Loucy (cell line): ENCODE data around the gene MAP3K7CL.

ENCODE experiments used
- H2AFZ ChIP-seq: fragments of 200-600 bp; sonication (generic); 2 replicates; pipeline ENCODE4 v1.6.0; 2016; ENCODE audit warnings: antibody characterized with exemption, mild to moderate bottlenecking, low read length, moderate library complexity
- H3F3A ChIP-seq: fragments of 200-600 bp; 2 replicates; pipeline ENCODE4 v1.6.0; 2016; ENCODE audit warnings: antibody characterized with exemption, low read depth, mild to moderate bottlenecking
- H3K27me3 ChIP-seq: fragments of 200-600 bp; sonication (generic); 2 replicates; pipeline ENCODE4 v1.6.1; 2014; ENCODE audit warnings: low read length, mild to moderate bottlenecking; ENCODE audit not compliant: insufficient read depth, poor library complexity, severe bottlenecking
- H3K36me3 ChIP-seq: fragments of 200-600 bp; sonication (generic); 2 replicates; pipeline ENCODE4 v1.6.1; 2016; ENCODE audit warnings: low read length; ENCODE audit not compliant: insufficient read depth
- H3K4me1 ChIP-seq: fragments of 200-600 bp; sonication (generic); 2 replicates; pipeline ENCODE4 v1.5.1; 2014; ENCODE audit warnings: low read length, mild to moderate bottlenecking; ENCODE audit not compliant: insufficient read depth, poor library complexity, severe bottlenecking
- H3K4me2 ChIP-seq: fragments of 200-600 bp; sonication (generic); 2 replicates; pipeline ENCODE4 v1.6.0; 2014; ENCODE audit warnings: antibody characterized with exemption, low read length, low read depth, mild to moderate bottlenecking; ENCODE audit not compliant: poor library complexity, severe bottlenecking
- H3K4me3 ChIP-seq: fragments of 200-600 bp; sonication (generic); 2 replicates; pipeline ENCODE4 v1.5.1; 2014; ENCODE audit warnings: low read length, mild to moderate bottlenecking, mixed read lengths; ENCODE audit not compliant: poor library complexity, severe bottlenecking
- H3K79me2 ChIP-seq: fragments of 200-600 bp; sonication (generic); 2 replicates; pipeline ENCODE4 v1.6.1; 2014; ENCODE audit warnings: low read length; ENCODE audit not compliant: insufficient read depth
- H3K9ac ChIP-seq: fragments of 200-600 bp; sonication (generic); 2 replicates; pipeline ENCODE4 v1.6.0; 2014; ENCODE audit warnings: mild to moderate bottlenecking, low read depth, low read length, moderate library complexity; ENCODE audit not compliant: poor library complexity, severe bottlenecking
- H3K9me2 ChIP-seq: fragments of 200-600 bp; sonication (generic); replicated peaks from 2 replicates; pipeline ENCODE4 v1.6.1; 2016; ENCODE audit warnings: low read depth, low read length, mixed read lengths
- H3K9me3 ChIP-seq: fragments of 200-600 bp; sonication (generic); 2 replicates; pipeline ENCODE4 v1.6.1; 2014; ENCODE audit warnings: mild to moderate bottlenecking, antibody characterized with exemption, low read length, low read depth; ENCODE audit not compliant: insufficient read depth
- H4K20me1 ChIP-seq: fragments of 200-600 bp; sonication (generic); 2 replicates; pipeline ENCODE4 v1.6.0; 2014; ENCODE audit warnings: antibody characterized with exemption, low read length, mild to moderate bottlenecking; ENCODE audit not compliant: insufficient read depth, poor library complexity, severe bottlenecking
- CTCF ChIP-seq: fragments of 200-600 bp; sonication (generic); conservative IDR thresholded peaks from 2 replicates; pipeline ENCODE4 v1.5.1; 2014; ENCODE audit warnings: mild to moderate bottlenecking, antibody characterized with exemption, low read length
- EZH2phosphoT487 ChIP-seq: fragments of 200-600 bp; IDR thresholded peaks from 2 replicates; pipeline ENCODE4 v1.6.1; 2018; ENCODE audit warnings: antibody characterized with exemption, mild to moderate bottlenecking, moderate library complexity, borderline replicate concordance

MAP3K7CL gene

GRCh38 chr21:29213513-29214385 lies 83.3 kb downstream of the MAP3K7CL start:
- no peaks in the 10 kb centered on the region for H3K79me2 ChIP-seq
- H3K9me2 ChIP-seq, result no peaks in the 10 kb centered on the region
- H3F3A ChIP-seq, result no peaks in the 10 kb centered on the region
- H3K4me3 ChIP-seq, result no peak overlapping the region
- no peak overlapping the region for H3K4me2 ChIP-seq
- H4K20me1 ChIP-seq, result no peaks in the 10 kb centered on the region
- no peaks in the 10 kb centered on the region for H3K27me3 ChIP-seq
- H3K4me1 ChIP-seq, result no peaks in the 10 kb centered on the region
- H2AFZ ChIP-seq, result no peak overlapping the region
- no peak overlapping the region for H3K9ac ChIP-seq
- no peak for TF ChIP-seq CTCF
- TF ChIP-seq EZH2phosphoT487, result no peak
- no peaks in the 10 kb centered on the region for H3K36me3 ChIP-seq
- no peaks in the 10 kb centered on the region for H3K9me3 ChIP-seq

- Histone ChIP-seq H3K36me3 (no peaks in the 10 kb centered on the region), H3K4me1 (no peaks in the 10 kb centered on the region), H2AFZ (no peak overlapping the region), H3K4me2 (no peak overlapping the region), H3F3A (no peaks in the 10 kb centered on the region), H3K27me3 (no peaks in the 10 kb centered on the region), H3K9me2 (no peaks in the 10 kb centered on the region), H3K9ac (no peak overlapping the region), H3K79me2 (no peaks in the 10 kb centered on the region), H4K20me1 (no peaks in the 10 kb centered on the region), H3K4me3 (no peak overlapping the region), H3K9me3 (no peaks in the 10 kb centered on the region)
- TF ChIP-seq EZH2phosphoT487 (no peak), CTCF (no peak)
Observed at GRCh38 chr21:29215709-29216108, 85.3 kb downstream of the MAP3K7CL start.

- no peak for TF ChIP-seq EZH2phosphoT487
- no peak for TF ChIP-seq CTCF
- Histone ChIP-seq H3K9ac (no peak overlapping the region), H3K27me3 (no peaks in the 10 kb centered on the region), H3K4me3 (no peak overlapping the region), H3K9me2 (no peaks in the 10 kb centered on the region), H4K20me1 (no peaks in the 10 kb centered on the region), H3K4me1 (no peaks in the 10 kb centered on the region), H2AFZ (no peak overlapping the region), H3K9me3 (no peaks in the 10 kb centered on the region), H3K4me2 (no peak overlapping the region), H3K36me3 (no peaks in the 10 kb centered on the region), H3F3A (no peaks in the 10 kb centered on the region), H3K79me2 (no peaks in the 10 kb centered on the region)
Observed at GRCh38 chr21:29217818-29218291, 87.4 kb downstream of the MAP3K7CL start.
